ENCODE data around the gene USB1. TPM values are rescaled to one million over a fixed set of nuclear protein-coding genes. Genes with fewer than 3 reads are reported as not detected.

The USB1 gene
- total RNA-seq, 1 experiment from 2014 or later = 18.7 TPM

GRCh38 chr16:57986196-57986595, 15.0 kb upstream of the USB1 start:
- Histone ChIP-seq H3K27ac (ENCODE audit: low read length) (no peak overlapping the region), H3K4me3 (ENCODE audit: low read length) (no peak overlapping the region), H3K9me3 (ENCODE audit: low read length) (no peaks in the 10 kb centered on the region), H3K4me1 (ENCODE audit: insufficient read depth, low read length) (no peaks in the 10 kb centered on the region), H3K9ac (ENCODE audit: low read length) (no peak overlapping the region), H3K9me2 (replicated peaks; ENCODE audit: low read length) (no peaks in the 10 kb centered on the region), H3K36me3 (ENCODE audit: low read depth, low read length) (no peaks in the 10 kb centered on the region), H4K20me1 (ENCODE audit: low read length) (no peaks in the 10 kb centered on the region), H3K27me3 (ENCODE audit: low read length) (no peaks in the 10 kb centered on the region), H2AFZ (ENCODE audit: low read length) (no peak overlapping the region), H3F3A (ENCODE audit: low read length, unreplicated experiment) (no peaks in the 10 kb centered on the region), H3K79me2 (ENCODE audit: low read length) (no peaks in the 10 kb centered on the region), H3K4me2 (ENCODE audit: low read length) (no peak overlapping the region)
- TF ChIP-seq CTCF (conservative IDR thresholded peaks at IDR 0.05; ENCODE audit: low read depth, low read length) (no peak), EZH2 (IDR thresholded peaks at IDR 0.05; ENCODE audit: low read length, unreplicated experiment) (no peak), EZH2phosphoT487 (IDR thresholded peaks at IDR 0.05; ENCODE audit: borderline replicate concordance, low read length) (no peak)
- ChIA-PET POLR2A (ENCODE audit: unreplicated experiment) (no interaction called here), CTCF (no interaction called here)
- BruUV-seq (replicated peaks) = no TSS peak
- DNase-seq (no peak), ATAC-seq (no peak)
- intact Hi-C loops (cut with micrococcal nuclease) = no loop called here

DNA sequence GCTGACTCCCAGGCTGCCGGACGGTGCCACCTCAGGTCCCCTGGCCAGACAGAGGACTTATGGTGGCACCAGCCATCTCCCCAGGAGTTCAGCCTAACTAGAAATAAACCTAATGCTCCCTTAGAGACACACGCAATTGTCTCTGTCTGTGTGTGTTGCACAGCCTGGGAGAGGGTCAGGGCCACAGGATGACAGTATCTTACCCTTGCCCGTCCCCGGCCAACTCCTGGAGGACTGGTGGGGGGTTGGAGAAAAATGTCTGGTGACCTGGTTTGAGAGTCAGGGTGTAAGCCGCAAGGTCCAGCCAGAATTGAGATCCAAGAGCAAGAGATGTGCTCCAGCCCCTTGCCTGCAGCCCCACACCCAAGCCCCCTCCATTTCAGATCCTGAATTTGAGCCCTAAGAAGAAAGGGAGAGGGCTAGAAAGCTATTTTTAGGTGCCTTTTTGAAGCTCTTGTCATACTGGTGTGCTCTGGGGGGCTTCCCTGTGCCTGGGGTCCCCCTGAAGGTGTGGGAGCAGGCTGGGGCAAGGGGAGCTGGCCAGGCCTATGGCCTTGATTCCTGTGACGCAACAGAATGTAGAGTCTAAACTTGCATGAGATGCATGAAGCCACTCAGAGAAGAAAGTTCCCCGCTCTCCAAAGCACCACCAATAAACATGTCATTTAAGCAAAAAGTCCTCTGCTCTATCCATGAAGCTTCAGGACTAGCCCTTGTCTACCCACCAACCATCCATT, 13.6 kb upstream of the USB1 start:
- Histone ChIP-seq H3K27ac (ENCODE audit: low read length) (no peak overlapping the region), H3K4me3 (ENCODE audit: low read length) (no peak overlapping the region), H3K9ac (ENCODE audit: low read length) (no peak overlapping the region), H3K79me2 (ENCODE audit: low read length) (no peaks in the 10 kb centered on the region), H2AFZ (ENCODE audit: low read length) (no peak overlapping the region), H3K27me3 (ENCODE audit: low read length) (no peaks in the 10 kb centered on the region), H3K9me3 (ENCODE audit: low read length) (no peaks in the 10 kb centered on the region), H3K4me1 (ENCODE audit: insufficient read depth, low read length) (no peaks in the 10 kb centered on the region), H3F3A (ENCODE audit: low read length, unreplicated experiment) (no peaks in the 10 kb centered on the region), H3K4me2 (ENCODE audit: low read length) (no peak overlapping the region), H3K9me2 (replicated peaks; ENCODE audit: low read length) (no peaks in the 10 kb centered on the region), H4K20me1 (ENCODE audit: low read length) (no peaks in the 10 kb centered on the region), H3K36me3 (ENCODE audit: low read depth, low read length) (no peaks in the 10 kb centered on the region)
- ATAC-seq (no peak), DNase-seq (no peak)
- intact Hi-C loops (cut with micrococcal nuclease) = no loop called here
- no TSS peak for BruUV-seq (replicated peaks)
- TF ChIP-seq EZH2 (IDR thresholded peaks at IDR 0.05; ENCODE audit: low read length, unreplicated experiment) (no peak), EZH2phosphoT487 (IDR thresholded peaks at IDR 0.05; ENCODE audit: borderline replicate concordance, low read length) (no peak), CTCF (conservative IDR thresholded peaks at IDR 0.05; ENCODE audit: low read depth, low read length) (no peak)
- ChIA-PET CTCF (no interaction called here), POLR2A (ENCODE audit: unreplicated experiment) (no interaction called here)

DNA sequence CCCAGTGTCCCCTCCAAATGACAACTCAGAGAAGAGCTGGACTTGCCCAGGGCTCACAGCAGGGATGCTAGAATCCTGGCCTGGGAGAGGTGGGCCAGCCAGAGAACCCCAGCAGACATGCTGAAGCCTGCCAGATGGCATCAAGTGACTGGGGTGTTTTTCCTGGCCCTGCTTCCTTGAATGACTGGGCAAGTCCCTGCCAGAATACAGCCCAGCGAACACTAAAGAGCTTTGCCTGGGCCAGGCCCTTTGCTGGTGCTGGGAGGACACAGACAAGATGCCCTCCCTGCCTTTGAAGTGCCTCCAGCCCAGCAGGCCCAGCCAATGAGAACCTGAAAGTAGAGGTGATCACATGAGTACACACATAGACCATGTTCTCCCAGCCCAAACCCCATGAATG, 12.3 kb upstream of the USB1 start:
- CTCF ChIA-PET = no interaction called here
- Histone ChIP-seq H2AFZ (ENCODE audit: low read length) (no peak overlapping the region), H3K36me3 (ENCODE audit: low read depth, low read length) (no peaks in the 10 kb centered on the region), H3K27ac (ENCODE audit: low read length) (no peak overlapping the region), H3K9me2 (replicated peaks; ENCODE audit: low read length) (no peaks in the 10 kb centered on the region), H4K20me1 (ENCODE audit: low read length) (no peaks in the 10 kb centered on the region), H3K79me2 (ENCODE audit: low read length) (no peaks in the 10 kb centered on the region), H3K9me3 (ENCODE audit: low read length) (no peaks in the 10 kb centered on the region), H3K4me3 (ENCODE audit: low read length) (no peak overlapping the region), H3K9ac (ENCODE audit: low read length) (no peak overlapping the region), H3F3A (ENCODE audit: low read length, unreplicated experiment) (no peaks in the 10 kb centered on the region), H3K4me1 (ENCODE audit: insufficient read depth, low read length) (peaks cover 6% of the 10 kb centered on the region), H3K27me3 (ENCODE audit: low read length) (no peaks in the 10 kb centered on the region), H3K4me2 (ENCODE audit: low read length) (no peak overlapping the region)
- no TSS peak for BruUV-seq (replicated peaks)
- ATAC-seq (no peak), DNase-seq (no peak)
- intact Hi-C loops (cut with micrococcal nuclease) = no loop called here
- POLR2A ChIA-PET (ENCODE audit: unreplicated experiment) = no interaction called here
- no peak for TF ChIP-seq CTCF (conservative IDR thresholded peaks at IDR 0.05; ENCODE audit: low read depth, low read length)
- no peak for TF ChIP-seq EZH2phosphoT487 (IDR thresholded peaks at IDR 0.05; ENCODE audit: borderline replicate concordance, low read length)
